ENCODE measurements around the gene ZNF550. TPM values are rescaled to one million over a fixed set of nuclear protein-coding genes. Genes with fewer than 3 reads are reported as not detected.

The ZNF550 gene
- total and polyA plus RNA-seq, 2 of the 13 experiments (the other 11 are each of a cell fraction or from before 2014, with no cell fraction given): 8.6 to 9.1 TPM

GRCh38 chr19:57559404-57560025 lies at the start of gene ZNF550 (continued):
- TF ChIP-seq GABPA (IDR thresholded peaks at IDR 0.05; ENCODE audit: low read depth, low read length) (peak; percentile 95), GABPA (CRISPR knock-in tag; IDR thresholded peaks at IDR 0.05; ENCODE audit: low read depth) (peak; percentile 99), ERF (CRISPR knock-in tag; IDR thresholded peaks at IDR 0.05) (peak; percentile 32; the same call in 1 of the 2 replicates), PHF21A (CRISPR knock-in tag; IDR thresholded peaks at IDR 0.05) (peak; percentile 20; the same call in 1 of the 2 replicates), ZNF570 (CRISPR knock-in tag; IDR thresholded peaks at IDR 0.05; ENCODE audit: borderline replicate concordance) (no peak), AGO1 (IDR thresholded peaks at IDR 0.05; ENCODE audit: low read depth, low read length, poor library complexity, severe bottlenecking) (no peak), ZNF496 (CRISPR knock-in tag; IDR thresholded peaks at IDR 0.05; ENCODE audit: insufficient replicate concordance) (no peak), EZH2 (conservative IDR thresholded peaks at IDR 0.05; ENCODE audit: low read depth, low read length) (no peak), THAP9 (CRISPR knock-in tag; IDR thresholded peaks at IDR 0.05; ENCODE audit: borderline replicate concordance) (no peak), RELA (CRISPR knock-in tag; IDR thresholded peaks at IDR 0.05) (no peak), ZNF335 (CRISPR knock-in tag; IDR thresholded peaks at IDR 0.05) (no peak), TRIM22 (IDR thresholded peaks at IDR 0.05) (no peak), KDM1A (CRISPR knock-in tag; IDR thresholded peaks at IDR 0.05) (no peak), TBL1XR1 (IDR thresholded peaks at IDR 0.05; ENCODE audit: borderline replicate concordance, low read length, partially characterized antibody) (no peak), STAT5B (CRISPR knock-in tag; IDR thresholded peaks at IDR 0.05) (no peak), ZNF777 (CRISPR knock-in tag; IDR thresholded peaks at IDR 0.05) (no peak), FOXA3 (CRISPR knock-in tag; IDR thresholded peaks at IDR 0.05) (no peak), ZNF547 (CRISPR knock-in tag; IDR thresholded peaks at IDR 0.05) (0 out of 2 replicates have a peak, but pooled peaks have one; percentile 62), HMGXB3 (CRISPR knock-in tag; IDR thresholded peaks at IDR 0.05; ENCODE audit: borderline replicate concordance) (peak; percentile 57), FOXP4 (CRISPR knock-in tag; IDR thresholded peaks at IDR 0.05) (no peak), ZNF703 (CRISPR knock-in tag; IDR thresholded peaks at IDR 0.05; ENCODE audit: borderline replicate concordance) (no peak)

All from HepG2 (cell line).